K562 (cell line): ENCODE results near the gene IRF2BP2. TPM values are rescaled to one million over a fixed set of nuclear protein-coding genes. Genes with fewer than 3 reads are reported as not detected.
A peak's percentile ranks its signal among the peaks of the same experiment; 100 is the strongest.

Experiments used
- ATF7 ChIP-seq: fragments of 450-650 bp; IDR thresholded peaks from 2 replicates; pipeline ENCODE4 v1.7.1; 2014; ENCODE audit warnings: mild to moderate bottlenecking, moderate library complexity
- GMEB1 ChIP-seq: fragments of 250-450 bp; sonication (Bioruptor Pico); IDR thresholded peaks from 2 replicates; pipeline ENCODE4 v1.4.0; 2020; ENCODE audit warnings: mild to moderate bottlenecking
- JUN ChIP-seq, 2 experiments: sonication (generic) in 1 of 2; formaldehyde crosslinking in 1 of 2; IDR thresholded peaks; 2 replicates each; pipeline versions ENCODE4 v1.6.1 to v1.8.0; 2012 to 2022; ENCODE audit warnings: borderline replicate concordance in 2 of 2, mild to moderate bottlenecking in 2 of 2, improper control_type of control experiment in 1 of 2, low read depth in 1 of 2, low read length in 1 of 2, missing genetic modification reagents in 1 of 2
- JUND ChIP-seq, 2 experiments: IDR thresholded peaks; 2 replicates in 1 of 2; 3 replicates in 1 of 2; pipeline ENCODE4 v1.6.1; 2011; ENCODE audit warnings: borderline replicate concordance in 2 of 2, low read depth in 2 of 2, low read length in 2 of 2, improper control_type of control experiment in 1 of 2, missing biosample characterization in 1 of 2, missing genetic modification characterization in 1 of 2, missing genetic modification reagents in 1 of 2
- NR2C2 ChIP-seq, 2 experiments: fragments of 200-800 bp in 1 of 2; sonication (Bioruptor generic) in 1 of 2; sonication (generic) in 1 of 2; formaldehyde crosslinking in 1 of 2; IDR thresholded peaks; 2 replicates each; pipeline versions ENCODE4 v1.6.1 to v1.8.0; 2016 to 2022; ENCODE audit warnings: mild to moderate bottlenecking in 1 of 2, missing compliant biosample characterization in 1 of 2, missing genetic modification characterization in 1 of 2, missing genetic modification reagents in 1 of 2
- PKNOX1 ChIP-seq: fragments of 450-650 bp; IDR thresholded peaks from 2 replicates; pipeline ENCODE4 v1.6.1; 2016
- POLR2B ChIP-seq: fragments of 450-650 bp; IDR thresholded peaks from 2 replicates; pipeline ENCODE4 v1.6.1; 2018; ENCODE audit warnings: low read depth; ENCODE audit not compliant: partially characterized antibody
- polyA plus RNA-seq, 8 experiments: library from polyadenylated mRNA; depleted of rRNA in 4 of 8; stranded (reverse) in 5 of 8; unstranded in 3 of 8; fragments of >200 nt; fragmentation: Nextera tagmentation in 2 of 8; fragmentation: Illumina TruSeq in 1 of 8; extraction: Ambion mirVana in 2 of 8; extraction: Trizol in 1 of 8; gene quantifications; 2 replicates each; pipeline versions ENCODE4 v1.2.1 to v1.2.3, GENCODE V29; 2011 to 2014; ENCODE audit warnings: inconsistent platforms in 1 of 8, missing spikeins in 1 of 8
- total RNA-seq, 7 experiments: library from RNA; depleted of rRNA in 6 of 7; stranded (reverse); fragments of >200 nt in 6 of 7; fragmentation: Illumina TruSeq in 2 of 7; extraction: Trizol in 2 of 7; gene quantifications; 2 replicates each; pipeline versions ENCODE4 v1.2.1 to v1.2.3, GENCODE V29; 2011 to 2021; ENCODE audit warnings: low replicate concordance in 1 of 7
- TF ChIP-seq, protein P1 (sequence below), 2 experiments: fragments of 450-650 bp in 1 of 2; sonication (generic) in 1 of 2; formaldehyde crosslinking in 1 of 2; IDR thresholded peaks; 2 replicates each; pipeline versions ENCODE4 v1.7.1 to v1.9.0; 2016 to 2022; ENCODE audit warnings: inconsistent platforms in 1 of 2, mild to moderate bottlenecking in 1 of 2, missing genetic modification reagents in 1 of 2
- TF ChIP-seq, protein P2 (sequence below), 2 experiments: fragments of 200-800 bp in 1 of 2; sonication (Bioruptor generic) in 1 of 2; sonication (generic) in 1 of 2; formaldehyde crosslinking in 1 of 2; IDR thresholded peaks in 1 of 2; conservative IDR thresholded peaks in 1 of 2; 2 replicates each; pipeline versions ENCODE4 v1.5.0 to v1.6.1; 2016 to 2020; ENCODE audit warnings: missing compliant biosample characterization in 1 of 2, missing genetic modification characterization in 1 of 2, missing genetic modification reagents in 1 of 2

Gene IRF2BP2
- total and polyA plus RNA-seq, 9 of the 15 experiments (the other 6 are each of a cell fraction or from before 2014, with no cell fraction given), result 7.7 to 68.6 (median 22.1) TPM

DNA sequence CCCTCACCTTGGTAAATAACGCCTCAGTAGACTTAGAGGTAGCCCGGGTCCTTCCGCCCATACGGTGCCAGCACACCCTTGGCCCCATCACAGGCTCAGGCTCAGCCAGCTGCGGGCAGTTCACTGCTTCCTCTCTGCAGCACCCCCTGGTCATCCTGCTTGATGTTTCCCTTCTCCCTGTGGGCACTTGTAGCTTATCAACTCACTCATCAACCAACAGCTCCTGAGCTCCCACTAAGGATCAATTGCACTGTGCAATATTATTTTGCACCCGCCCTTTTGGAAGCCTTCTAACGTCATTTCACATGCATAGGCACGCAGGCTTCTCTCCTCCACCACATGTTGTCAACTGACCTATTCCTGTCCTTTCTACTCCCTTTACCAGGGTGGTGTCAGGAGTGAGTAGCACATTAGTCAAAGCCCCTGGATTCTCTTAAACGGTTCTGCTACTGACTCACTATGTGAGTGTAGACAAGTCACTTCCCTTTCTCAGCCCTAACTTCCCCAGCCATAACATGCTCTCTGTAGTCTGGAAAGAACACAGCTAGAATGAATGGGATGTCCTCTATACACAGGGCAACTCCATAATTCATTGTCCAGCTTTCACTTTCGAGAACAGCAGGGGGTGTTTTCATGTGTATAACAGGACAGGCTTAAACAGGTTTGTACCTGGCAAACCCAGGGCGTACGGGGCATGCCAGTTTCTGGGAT, 47.1 kb upstream of the IRF2BP2 start (continued):
- TF ChIP-seq, protein P1, sequence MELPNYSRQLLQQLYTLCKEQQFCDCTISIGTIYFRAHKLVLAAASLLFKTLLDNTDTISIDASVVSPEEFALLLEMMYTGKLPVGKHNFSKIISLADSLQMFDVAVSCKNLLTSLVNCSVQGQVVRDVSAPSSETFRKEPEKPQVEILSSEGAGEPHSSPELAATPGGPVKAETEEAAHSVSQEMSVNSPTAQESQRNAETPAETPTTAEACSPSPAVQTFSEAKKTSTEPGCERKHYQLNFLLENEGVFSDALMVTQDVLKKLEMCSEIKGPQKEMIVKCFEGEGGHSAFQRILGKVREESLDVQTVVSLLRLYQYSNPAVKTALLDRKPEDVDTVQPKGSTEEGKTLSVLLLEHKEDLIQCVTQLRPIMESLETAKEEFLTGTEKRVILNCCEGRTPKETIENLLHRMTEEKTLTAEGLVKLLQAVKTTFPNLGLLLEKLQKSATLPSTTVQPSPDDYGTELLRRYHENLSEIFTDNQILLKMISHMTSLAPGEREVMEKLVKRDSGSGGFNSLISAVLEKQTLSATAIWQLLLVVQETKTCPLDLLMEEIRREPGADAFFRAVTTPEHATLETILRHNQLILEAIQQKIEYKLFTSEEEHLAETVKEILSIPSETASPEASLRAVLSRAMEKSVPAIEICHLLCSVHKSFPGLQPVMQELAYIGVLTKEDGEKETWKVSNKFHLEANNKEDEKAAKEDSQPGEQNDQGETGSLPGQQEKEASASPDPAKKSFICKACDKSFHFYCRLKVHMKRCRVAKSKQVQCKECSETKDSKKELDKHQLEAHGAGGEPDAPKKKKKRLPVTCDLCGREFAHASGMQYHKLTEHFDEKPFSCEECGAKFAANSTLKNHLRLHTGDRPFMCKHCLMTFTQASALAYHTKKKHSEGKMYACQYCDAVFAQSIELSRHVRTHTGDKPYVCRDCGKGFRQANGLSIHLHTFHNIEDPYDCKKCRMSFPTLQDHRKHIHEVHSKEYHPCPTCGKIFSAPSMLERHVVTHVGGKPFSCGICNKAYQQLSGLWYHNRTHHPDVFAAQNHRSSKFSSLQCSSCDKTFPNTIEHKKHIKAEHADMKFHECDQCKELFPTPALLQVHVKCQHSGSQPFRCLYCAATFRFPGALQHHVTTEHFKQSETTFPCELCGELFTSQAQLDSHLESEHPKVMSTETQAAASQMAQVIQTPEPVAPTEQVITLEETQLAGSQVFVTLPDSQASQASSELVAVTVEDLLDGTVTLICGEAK (IDR thresholded peaks at IDR 0.05), result 0 out of 2 replicates have a peak, but pooled peaks have one; percentile 16
- TF ChIP-seq, protein P1 (CRISPR knock-in tag; IDR thresholded peaks at IDR 0.05), result no peak
- TF ChIP-seq ATF7, result 0 out of 2 replicates have a peak, but pooled peaks have one; percentile 18
- 0 out of 2 replicates have a peak, but pooled peaks have one; percentile 40 for TF ChIP-seq JUN (IDR thresholded peaks at IDR 0.05; ENCODE audit: borderline replicate concordance, low read depth, low read length)
- TF ChIP-seq JUN (CRISPR knock-in tag; IDR thresholded peaks at IDR 0.05; ENCODE audit: borderline replicate concordance), result no peak
- no peak for TF ChIP-seq NR2C2 (CRISPR knock-in tag; IDR thresholded peaks at IDR 0.05)
- peak; percentile 48; the same call in 1 of the 2 replicates for TF ChIP-seq NR2C2 (tag; IDR thresholded peaks at IDR 0.05)
- no peak for TF ChIP-seq POLR2B
- TF ChIP-seq, protein P2, sequence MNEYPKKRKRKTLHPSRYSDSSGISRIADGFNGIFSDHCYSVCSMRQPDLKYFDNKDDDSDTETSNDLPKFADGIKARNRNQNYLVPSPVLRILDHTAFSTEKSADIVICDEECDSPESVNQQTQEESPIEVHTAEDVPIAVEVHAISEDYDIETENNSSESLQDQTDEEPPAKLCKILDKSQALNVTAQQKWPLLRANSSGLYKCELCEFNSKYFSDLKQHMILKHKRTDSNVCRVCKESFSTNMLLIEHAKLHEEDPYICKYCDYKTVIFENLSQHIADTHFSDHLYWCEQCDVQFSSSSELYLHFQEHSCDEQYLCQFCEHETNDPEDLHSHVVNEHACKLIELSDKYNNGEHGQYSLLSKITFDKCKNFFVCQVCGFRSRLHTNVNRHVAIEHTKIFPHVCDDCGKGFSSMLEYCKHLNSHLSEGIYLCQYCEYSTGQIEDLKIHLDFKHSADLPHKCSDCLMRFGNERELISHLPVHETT (CRISPR knock-in tag; conservative IDR thresholded peaks at IDR 0.05 in 1 of 2, IDR thresholded peaks at IDR 0.05 in 1 of 2), result 0 out of 4 replicates have a peak, but pooled peaks of 1 of the 2 experiments have one; percentile 36
- TF ChIP-seq JUND (IDR thresholded peaks at IDR 0.05; ENCODE audit: borderline replicate concordance, low read depth, low read length), result no peak; the same call in 1 of the 2 replicates
- peak; percentile 66; the same call in 2 of the 3 replicates for TF ChIP-seq JUND (tag; IDR thresholded peaks at IDR 0.05; ENCODE audit: borderline replicate concordance, low read depth, low read length)
- TF ChIP-seq GMEB1, result 0 out of 2 replicates have a peak, but pooled peaks have one; percentile 16
- TF ChIP-seq PKNOX1, result peak; percentile 46; the same call in 1 of the 2 replicates
